HepG2 (cell line): ENCODE results near the gene FADD. TPM values are rescaled to one million over a fixed set of nuclear protein-coding genes. Genes with fewer than 3 reads are reported as not detected.

Source experiments
- ATAC-seq: fragments of 200-7000 bp; cut with Tn5 transposase; 3 replicates; pipeline ENCODE4 v1.9.1; 2020; ENCODE audit warnings: mild to moderate bottlenecking, moderate library complexity
- BruUV-seq: library from RNA; stranded (reverse); fragments of 400-500 nt; replicated peaks from 2 replicates; lab custom pipeline; 2021; lab: Mats Ljungman, UMichigan
- CTCF ChIA-PET: fragments of 300-600 bp; formaldehyde crosslinking; extraction: SDS; loops from one replicate; lab custom pipeline; 2021; ENCODE audit warnings: low total read pairs, inconsistent platforms, low intra/inter-chr PET ratio; lab: Yijun Ruan, JAX
- POLR2A ChIA-PET: fragments of 350-600 bp; sonication (Branson Sonifier 250); formaldehyde crosslinking; loops from one replicate; lab custom pipeline; 2020; ENCODE audit warnings: antibody characterized with exemption, inconsistent platforms; lab: Yijun Ruan, JAX
- DNase-seq: peaks from one replicate; pipeline ENCODE4 v3.0.0-alpha.2; 2015; ENCODE audit warnings: low spot score
- FAIRE-seq: peaks from 3 replicates; lab custom pipeline; 2011; peaks lifted over from hg19 to GRCh38; lab: Jason Lieb, UNC
- H2AFZ ChIP-seq: one replicate; pipeline ENCODE4 v1.6.1; 2011; ENCODE audit warnings: low read length, inconsistent platforms
- H3K27ac ChIP-seq: fragments of 300-600 bp; 3 replicates; pipeline ENCODE4 v1.8.0; 2011; ENCODE audit warnings: mixed run types, mild to moderate bottlenecking, mixed read lengths, low read length, inconsistent platforms; ENCODE audit not compliant: insufficient read depth; ENCODE audit errors: extremely low read length
- H3K27me3 ChIP-seq, 2 experiments: fragments of 200-600 bp in 1 of 2; 2 replicates in 1 of 2; 3 replicates in 1 of 2; pipeline versions ENCODE4 v1.6.0 to v1.8.0; 2011; ENCODE audit warnings: low read length in 2 of 2, mild to moderate bottlenecking in 2 of 2, moderate library complexity in 2 of 2, inconsistent platforms in 1 of 2; ENCODE audit not compliant: insufficient read depth in 2 of 2, control insufficient read depth in 1 of 2
- H3K36me3 ChIP-seq, 2 experiments: fragments of 200-600 bp in 1 of 2; replicated peaks in 1 of 2; 2 replicates in 1 of 2; 3 replicates in 1 of 2; pipeline versions ENCODE4 v1.5.1 to v1.8.0; 2011; ENCODE audit warnings: low read length in 2 of 2, inconsistent platforms in 1 of 2; ENCODE audit not compliant: insufficient read depth in 2 of 2, control insufficient read depth in 1 of 2
- H3K4me1 ChIP-seq: 2 replicates; pipeline ENCODE4 v1.5.1; 2012; ENCODE audit warnings: low read length, inconsistent platforms; ENCODE audit not compliant: insufficient read depth
- H3K4me2 ChIP-seq: 2 replicates; pipeline ENCODE4 v1.6.0; 2011; ENCODE audit warnings: low read depth, low read length, inconsistent platforms
- H3K4me3 ChIP-seq, 3 experiments: fragments of 200-600 bp in 1 of 3; sonication (generic), shearing (Covaris generic) in 1 of 3; replicated peaks in 1 of 3; 2 replicates each; pipeline ENCODE4 v1.5.1; 2011 to 2016; ENCODE audit warnings: low read length in 3 of 3, inconsistent platforms in 2 of 3, low read depth in 2 of 3, mild to moderate bottlenecking in 2 of 3, control low read depth in 1 of 3, mixed read lengths in 1 of 3; ENCODE audit not compliant: insufficient read depth in 1 of 3
- H3K79me2 ChIP-seq: one replicate; pipeline ENCODE4 v1.6.1; 2011; ENCODE audit warnings: low read length, inconsistent platforms; ENCODE audit not compliant: insufficient read depth
- H3K9ac ChIP-seq: 2 replicates; pipeline ENCODE4 v1.6.0; 2011; ENCODE audit warnings: mild to moderate bottlenecking, low read depth, low read length, inconsistent platforms; ENCODE audit not compliant: insufficient read depth
- H3K9me3 ChIP-seq: 2 replicates; pipeline ENCODE4 v1.5.1; 2012; ENCODE audit warnings: mild to moderate bottlenecking, low read length
- H4K20me1 ChIP-seq: 2 replicates; pipeline ENCODE4 v1.6.0; 2011; ENCODE audit warnings: inconsistent platforms, mild to moderate bottlenecking, low read length, moderate library complexity; ENCODE audit not compliant: insufficient read depth
- BHLHE40 ChIP-seq: IDR thresholded peaks from 2 replicates; pipeline ENCODE4 v1.6.1; 2011; ENCODE audit warnings: low read length, improper control_type of control experiment
- CBX2 ChIP-seq, 2 experiments: fragments of 200-600 bp in 1 of 2; sonication (generic); formaldehyde crosslinking in 1 of 2; IDR thresholded peaks; 2 replicates each; pipeline versions ENCODE4 v1.7.0 to v1.8.1; 2018 to 2022; ENCODE audit warnings: low read depth in 2 of 2, low read length in 1 of 2, mild to moderate bottlenecking in 1 of 2, missing genetic modification reagents in 1 of 2
- GATAD2A ChIP-seq: IDR thresholded peaks from 2 replicates; pipeline ENCODE4 v1.6.1; 2016
- HDAC2 ChIP-seq: sonication (generic); formaldehyde crosslinking; IDR thresholded peaks from 2 replicates; pipeline ENCODE4 v1.4.0; 2020; ENCODE audit warnings: missing genetic modification reagents
- ISL2 ChIP-seq: sonication (generic); formaldehyde crosslinking; IDR thresholded peaks from 2 replicates; pipeline ENCODE4 v1.5.0; 2020; ENCODE audit warnings: missing genetic modification reagents
- JDP2 ChIP-seq: sonication (generic); formaldehyde crosslinking; IDR thresholded peaks from 2 replicates; pipeline ENCODE4 v1.8.1; 2022; ENCODE audit warnings: missing genetic modification reagents, borderline replicate concordance
- KDM3A ChIP-seq: IDR thresholded peaks from 2 replicates; pipeline ENCODE4 v1.6.1; 2018; ENCODE audit warnings: low read depth, missing compliant biosample characterization
- MED13 ChIP-seq: sonication (generic); formaldehyde crosslinking; IDR thresholded peaks from 2 replicates; pipeline ENCODE4 v1.5.0; 2020; ENCODE audit warnings: missing genetic modification reagents
- MEIS2 ChIP-seq: sonication (generic); formaldehyde crosslinking; IDR thresholded peaks from 2 replicates; pipeline ENCODE4 v1.9.0; 2021; ENCODE audit warnings: mild to moderate bottlenecking, missing genetic modification reagents
- RCOR2 ChIP-seq: IDR thresholded peaks from 2 replicates; pipeline ENCODE4 v1.6.1; 2016; ENCODE audit warnings: missing biosample characterization, missing genetic modification reagents
- TAF15 ChIP-seq: fragments of 200-400 bp; formaldehyde crosslinking; IDR thresholded peaks from one replicate; pipeline ENCODE4 v1.6.1; 2018; ENCODE audit warnings: mild to moderate bottlenecking, low read depth, low read length; ENCODE audit not compliant: poor library complexity, severe bottlenecking
- WIZ ChIP-seq: sonication (generic); formaldehyde crosslinking; IDR thresholded peaks from 2 replicates; pipeline ENCODE4 v1.5.1; 2020; ENCODE audit warnings: mild to moderate bottlenecking, missing genetic modification reagents
- ZMAT5 ChIP-seq: sonication (generic); formaldehyde crosslinking; IDR thresholded peaks from 2 replicates; pipeline ENCODE4 v1.5.0; 2020; ENCODE audit warnings: mild to moderate bottlenecking, low read depth, missing genetic modification reagents, borderline replicate concordance
- ZNF770 ChIP-seq: sonication (generic); formaldehyde crosslinking; IDR thresholded peaks from 2 replicates; pipeline ENCODE4 v1.5.0; 2020; ENCODE audit warnings: mild to moderate bottlenecking, missing genetic modification reagents
- ZNF784 ChIP-seq: sonication (generic); formaldehyde crosslinking; IDR thresholded peaks from 2 replicates; pipeline ENCODE4 v1.5.1; 2020; ENCODE audit warnings: missing genetic modification reagents, mild to moderate bottlenecking, borderline replicate concordance
- ZSCAN12 ChIP-seq: sonication (generic); formaldehyde crosslinking; IDR thresholded peaks from 2 replicates; pipeline ENCODE4 v1.9.0; 2021; ENCODE audit warnings: mild to moderate bottlenecking, missing genetic modification reagents
- ZSCAN25 ChIP-seq: sonication (generic); formaldehyde crosslinking; IDR thresholded peaks from 2 replicates; pipeline ENCODE4 v1.8.0; 2022; ENCODE audit warnings: mild to moderate bottlenecking, missing genetic modification reagents
- WGBS: methylation state at CpG from one replicate; pipeline ENCODE4 v1.1.6; 2017; ENCODE audit warnings: low lambda C conversion rate; 5-methylcytosine and 5-hydroxymethylcytosine counted together
- in situ Hi-C: cut with HindIII; loops from 2 replicates; pipeline ENCODE4 v1.10.0; 2017; ENCODE audit warnings: low pct_unique_long_range_greater_than_20kb; ENCODE audit not compliant: extremely low pct_ligation_motif_present
- intact Hi-C: fragments of 100-400 bp; cut with micrococcal nuclease; formaldehyde crosslinking; loops from one replicate; pipeline ENCODE4 v1.10.0; 2022; ENCODE audit not compliant: unreplicated experiment
- polyA plus RNA-seq, 8 experiments: library from polyadenylated mRNA; depleted of rRNA in 3 of 8; stranded (reverse) in 7 of 8; unstranded in 1 of 8; fragments of >200 nt; fragmentation: Illumina TruSeq in 4 of 8; extraction: Trizol in 4 of 8; gene quantifications; 2 replicates each; pipeline versions ENCODE4 v1.2.1 to v1.2.3, GENCODE V29; 2011 to 2016; ENCODE audit warnings: low read depth in 4 of 8, missing spikeins in 1 of 8, mixed read lengths in 1 of 8; ENCODE audit not compliant: insufficient read depth in 1 of 8
- total RNA-seq, 5 experiments: library from RNA; depleted of rRNA; stranded (reverse); fragments of >200 nt; fragmentation: Illumina TruSeq; extraction: Trizol; gene quantifications; 2 replicates each; pipeline ENCODE4 v1.2.3, GENCODE V29; 2016; ENCODE audit warnings: low read depth in 1 of 5

The FADD gene
- total and polyA plus RNA-seq, 2 of the 13 experiments (the other 11 are each of a cell fraction or from before 2014, with no cell fraction given): 14.2 to 22.2 TPM

- ChIA-PET CTCF (no interaction called here), POLR2A (no interaction called here)
- intact Hi-C loops (no loop called here), in situ Hi-C loops (no loop called here)
- no peak overlapping the region for H2AFZ ChIP-seq
- no peak for ATAC-seq
- H4K20me1 ChIP-seq: no peaks in the 10 kb centered on the region
- no peak overlapping the region for H3K4me2 ChIP-seq
- no CpG with 5 or more reads among the region's 11 CpGs for WGBS
- no TSS peak for BruUV-seq
- no peak for FAIRE-seq
- no peaks in the 10 kb centered on the region for H3K9me3 ChIP-seq
- no peak overlapping the region for H3K9ac ChIP-seq
- peaks cover 8 to 71% of the 10 kb centered on the region in 2 experiments for H3K27me3 ChIP-seq
- no peaks in the 10 kb centered on the region for H3K4me1 ChIP-seq
- DNase-seq: no peak
- H3K79me2 ChIP-seq: no peaks in the 10 kb centered on the region
- H3K4me3 ChIP-seq: no peak overlapping the region
- TF ChIP-seq JDP2 (no peak), ZSCAN25 (CRISPR knock-in tag) (no peak), MED13 (CRISPR knock-in tag) (no peak), ZNF784 (CRISPR knock-in tag) (no peak), ISL2 (CRISPR knock-in tag) (no peak), ZSCAN12 (no peak), RCOR2 (CRISPR knock-in tag) (no peak), HDAC2 (CRISPR knock-in tag) (no peak), ZNF770 (CRISPR knock-in tag) (no peak), BHLHE40 (no peak), MEIS2 (CRISPR knock-in tag) (no peak), CBX2 (IDR thresholded peaks at IDR 0.05; ENCODE audit: low read depth, low read length) (no peak), CBX2 (CRISPR knock-in tag; IDR thresholded peaks at IDR 0.05; ENCODE audit: low read depth) (no peak), ZMAT5 (CRISPR knock-in tag) (no peak), TAF15 (no peak), WIZ (CRISPR knock-in tag) (no peak), KDM3A (CRISPR knock-in tag) (no peak), GATAD2A (CRISPR knock-in tag) (no peak)
- H3K36me3 ChIP-seq: no peaks in the 10 kb centered on the region
- no peak overlapping the region for H3K27ac ChIP-seq
These were observed 22.2 kb upstream of the FADD start for GRCh38 chr11:70180906-70181305.
